HG03565 (cell line): ENCODE measurements around the gene SEMA5B.

Experiments
- ATAC-seq: cut with Tn5 transposase; IDR thresholded peaks from one replicate; pipeline ENCODE4 v1.9.1; 2021; ENCODE audit warnings: mild to moderate bottlenecking, moderate library complexity; ENCODE audit not compliant: unreplicated experiment

Gene SEMA5B, protein sequence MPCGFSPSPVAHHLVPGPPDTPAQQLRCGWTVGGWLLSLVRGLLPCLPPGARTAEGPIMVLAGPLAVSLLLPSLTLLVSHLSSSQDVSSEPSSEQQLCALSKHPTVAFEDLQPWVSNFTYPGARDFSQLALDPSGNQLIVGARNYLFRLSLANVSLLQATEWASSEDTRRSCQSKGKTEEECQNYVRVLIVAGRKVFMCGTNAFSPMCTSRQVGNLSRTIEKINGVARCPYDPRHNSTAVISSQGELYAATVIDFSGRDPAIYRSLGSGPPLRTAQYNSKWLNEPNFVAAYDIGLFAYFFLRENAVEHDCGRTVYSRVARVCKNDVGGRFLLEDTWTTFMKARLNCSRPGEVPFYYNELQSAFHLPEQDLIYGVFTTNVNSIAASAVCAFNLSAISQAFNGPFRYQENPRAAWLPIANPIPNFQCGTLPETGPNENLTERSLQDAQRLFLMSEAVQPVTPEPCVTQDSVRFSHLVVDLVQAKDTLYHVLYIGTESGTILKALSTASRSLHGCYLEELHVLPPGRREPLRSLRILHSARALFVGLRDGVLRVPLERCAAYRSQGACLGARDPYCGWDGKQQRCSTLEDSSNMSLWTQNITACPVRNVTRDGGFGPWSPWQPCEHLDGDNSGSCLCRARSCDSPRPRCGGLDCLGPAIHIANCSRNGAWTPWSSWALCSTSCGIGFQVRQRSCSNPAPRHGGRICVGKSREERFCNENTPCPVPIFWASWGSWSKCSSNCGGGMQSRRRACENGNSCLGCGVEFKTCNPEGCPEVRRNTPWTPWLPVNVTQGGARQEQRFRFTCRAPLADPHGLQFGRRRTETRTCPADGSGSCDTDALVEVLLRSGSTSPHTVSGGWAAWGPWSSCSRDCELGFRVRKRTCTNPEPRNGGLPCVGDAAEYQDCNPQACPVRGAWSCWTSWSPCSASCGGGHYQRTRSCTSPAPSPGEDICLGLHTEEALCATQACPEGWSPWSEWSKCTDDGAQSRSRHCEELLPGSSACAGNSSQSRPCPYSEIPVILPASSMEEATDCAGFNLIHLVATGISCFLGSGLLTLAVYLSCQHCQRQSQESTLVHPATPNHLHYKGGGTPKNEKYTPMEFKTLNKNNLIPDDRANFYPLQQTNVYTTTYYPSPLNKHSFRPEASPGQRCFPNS

DNA sequence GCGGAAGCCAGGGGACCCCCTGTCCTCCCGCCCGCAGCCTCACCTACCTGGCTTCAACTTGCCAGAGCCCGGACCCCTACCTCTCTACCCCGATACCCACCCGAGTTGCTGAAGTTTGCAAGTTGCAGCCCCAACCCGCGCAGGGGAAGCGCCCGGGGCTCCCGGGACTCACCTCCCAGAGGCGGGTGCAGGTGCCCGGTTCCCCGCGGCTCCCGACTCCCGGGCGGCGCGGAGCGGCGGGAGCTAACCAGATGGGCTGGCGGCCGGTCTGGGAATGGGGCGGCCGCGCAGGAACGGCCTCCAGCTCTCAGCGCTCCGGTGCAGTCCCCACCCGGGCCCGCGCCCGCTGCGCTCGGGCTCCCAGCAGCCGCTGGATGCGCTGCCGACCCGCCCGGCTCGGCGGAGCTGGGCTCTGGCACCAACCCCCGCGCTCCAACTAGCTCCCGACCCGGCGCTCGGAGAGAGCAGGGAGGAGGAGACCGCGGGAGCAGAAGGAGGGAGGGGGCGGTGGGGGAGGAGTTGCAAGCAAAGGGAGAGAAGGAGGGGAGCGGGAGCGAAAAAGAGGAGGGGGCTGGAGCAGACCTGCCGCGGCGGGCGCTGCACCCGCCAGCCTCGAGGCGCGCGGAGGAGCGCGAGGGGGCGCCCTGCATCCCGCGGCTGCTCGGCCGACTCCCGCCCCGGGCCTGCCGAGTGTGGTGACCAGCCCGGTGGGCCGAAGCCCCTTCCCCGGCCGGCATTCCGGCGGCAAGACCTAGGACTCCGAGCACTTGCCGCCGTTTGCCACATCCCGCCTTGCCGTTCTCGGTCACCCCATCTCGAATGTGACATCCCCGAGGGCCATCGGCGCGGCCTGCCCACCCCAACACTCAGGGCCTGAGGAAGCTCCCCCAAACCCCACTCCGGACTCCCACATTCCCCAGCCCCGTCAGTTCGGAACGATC, at the start of gene SEMA5B:
Gene SEMA5B, minus strand, starts transcription at position 472 of the 941 bp plus-strand sequence. CDS start 66,500 bp downstream, outside the sequence.
- ATAC-seq: no peak

- no peak for ATAC-seq
These were observed 49.2 kb upstream of the SEMA5B start for GRCh38 chr3:123076496-123077418.

DNA sequence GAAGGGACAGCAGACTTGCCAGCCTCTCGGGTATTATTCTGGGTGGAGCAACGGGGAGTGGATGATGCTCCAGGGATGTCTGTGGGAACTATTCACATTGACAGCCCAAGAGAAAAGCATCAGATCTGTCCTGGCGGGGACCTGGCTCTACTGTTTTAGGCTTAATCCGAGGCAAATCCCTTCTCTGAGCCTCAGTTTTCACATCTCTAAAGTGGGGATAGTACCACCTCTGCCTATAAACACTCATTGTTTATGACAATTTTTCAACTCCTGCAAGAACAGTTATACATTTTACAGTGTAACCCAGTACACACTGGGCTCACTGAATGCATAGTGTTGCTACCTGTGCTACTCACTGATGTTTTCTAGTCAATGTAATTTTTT, 48.5 kb upstream of the SEMA5B start:
- no peak for ATAC-seq

DNA sequence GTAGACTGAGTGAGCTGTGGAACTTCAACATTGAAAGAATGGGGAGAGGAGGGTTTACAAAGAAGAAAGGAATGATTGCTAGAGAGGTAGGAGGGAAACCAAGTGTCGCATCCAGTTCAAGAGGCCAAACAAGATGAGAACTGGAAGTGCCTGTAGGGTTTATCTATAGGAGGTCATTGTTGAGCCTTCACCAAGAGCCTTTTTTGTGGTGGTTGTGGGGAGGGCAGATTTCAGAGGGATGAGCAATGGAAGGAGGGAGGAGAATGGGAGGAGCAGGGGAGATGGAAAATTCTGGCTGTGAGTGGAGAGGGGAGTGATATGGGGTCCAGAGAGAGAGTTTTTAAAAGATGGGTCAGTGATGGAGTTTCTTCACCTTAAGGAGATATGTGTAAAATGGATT, 47.8 kb upstream of the SEMA5B start:
- ATAC-seq: no peak

- ATAC-seq: no peak
These were observed 45.0 kb upstream of the SEMA5B start for GRCh38 chr3:123072564-123072963.

GRCh38 chr3:123072152-123072551, 44.6 kb upstream of the SEMA5B start:
- no peak for ATAC-seq

DNA sequence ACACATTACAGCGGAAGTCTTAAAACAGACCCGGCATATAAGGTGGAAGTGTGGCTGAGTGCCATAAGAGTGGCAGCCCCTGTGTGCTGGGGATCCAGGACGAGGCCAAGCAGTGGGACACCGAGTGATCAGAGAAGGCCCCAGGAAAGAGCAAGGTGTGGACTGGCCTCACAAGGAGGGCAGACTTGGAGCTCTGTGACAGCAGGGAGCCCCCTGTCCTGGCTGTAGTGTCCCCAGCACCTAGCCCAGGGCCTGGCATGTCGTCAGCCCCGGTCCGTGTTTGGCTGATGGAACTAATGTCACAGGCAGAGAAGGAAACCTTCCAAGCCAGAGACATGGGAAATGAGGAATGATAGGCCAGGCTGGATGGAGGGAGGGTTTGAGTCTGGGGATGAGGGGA, 44.0 kb upstream of the SEMA5B start:
- no peak for ATAC-seq

DNA sequence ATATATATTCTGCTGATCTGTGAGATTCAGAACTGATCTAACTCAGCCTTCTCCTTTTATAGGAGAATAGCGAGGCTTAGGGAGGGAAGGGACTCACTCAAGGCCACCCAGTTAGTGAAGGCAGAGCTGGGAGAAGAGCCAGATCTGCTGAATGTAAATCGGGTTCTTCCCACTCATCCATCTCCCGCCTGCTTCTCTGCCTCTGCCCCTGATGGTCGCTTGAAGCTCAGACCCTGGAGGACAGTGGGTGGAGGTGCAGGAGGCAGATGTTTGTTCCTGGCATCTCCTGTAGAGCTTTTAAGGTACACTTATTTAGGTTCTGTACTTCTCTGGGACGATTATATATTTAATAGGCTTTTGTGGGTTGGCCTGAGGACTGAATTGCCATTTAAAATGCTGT, 43.6 kb upstream of the SEMA5B start:
- ATAC-seq: no peak

GRCh38 chr3:123070510-123070909, 42.9 kb upstream of the SEMA5B start:
- no peak for ATAC-seq

- no peak for ATAC-seq
These were observed 41.2 kb upstream of the SEMA5B start for GRCh38 chr3:123068601-123069381.

- peak; percentile 16 for ATAC-seq
These were observed 40.4 kb upstream of the SEMA5B start for GRCh38 chr3:123067689-123068600.

DNA sequence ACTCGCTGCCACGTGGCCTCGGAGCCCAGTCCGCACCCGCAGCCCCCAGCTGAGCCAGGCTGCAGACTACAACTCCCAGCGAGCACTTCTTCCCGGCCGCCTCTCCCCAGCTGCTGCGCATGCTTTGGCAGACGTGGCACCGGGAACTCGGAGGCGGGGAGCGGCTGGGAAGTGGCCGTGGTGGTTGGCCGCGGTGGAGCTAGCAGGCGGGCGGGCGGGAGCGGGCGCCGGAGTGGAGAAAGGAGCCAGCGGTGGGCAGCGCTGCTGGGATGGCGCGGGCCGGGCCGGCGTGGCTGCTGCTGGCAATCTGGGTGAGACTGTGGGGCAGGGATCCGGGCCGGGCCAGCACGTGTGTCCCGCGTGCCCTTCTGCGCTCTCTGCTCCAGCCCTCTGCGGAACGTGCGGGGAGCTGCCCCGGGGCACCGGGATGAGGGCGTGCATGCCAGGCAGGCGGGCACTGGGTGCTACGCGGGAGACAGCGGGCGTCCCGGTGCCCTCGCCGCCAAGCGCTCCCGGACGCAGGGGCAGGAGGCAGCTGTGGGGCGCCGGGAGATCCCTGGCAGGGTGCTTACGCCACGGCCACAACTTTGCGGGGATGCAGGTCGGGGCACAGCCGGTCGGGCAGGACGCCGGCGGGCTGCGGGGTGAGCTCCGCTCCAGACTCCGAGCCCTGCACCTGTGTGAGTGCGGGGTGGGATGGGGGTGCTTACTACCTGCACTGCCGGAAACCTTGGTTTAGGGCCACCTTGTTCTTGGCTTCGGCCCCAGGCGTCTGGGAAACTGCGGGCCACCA, 39.5 kb upstream of the SEMA5B start, which contains the start of gene PDIA5:
Gene PDIA5, plus strand, starts transcription at position 130 of the 793 bp plus-strand sequence. Its CDS starts 140 bp downstream, at position 270.
- ATAC-seq: peak; percentile 83

- no peak for ATAC-seq
These were observed 39.0 kb upstream of the SEMA5B start for GRCh38 chr3:123066599-123066895.

DNA sequence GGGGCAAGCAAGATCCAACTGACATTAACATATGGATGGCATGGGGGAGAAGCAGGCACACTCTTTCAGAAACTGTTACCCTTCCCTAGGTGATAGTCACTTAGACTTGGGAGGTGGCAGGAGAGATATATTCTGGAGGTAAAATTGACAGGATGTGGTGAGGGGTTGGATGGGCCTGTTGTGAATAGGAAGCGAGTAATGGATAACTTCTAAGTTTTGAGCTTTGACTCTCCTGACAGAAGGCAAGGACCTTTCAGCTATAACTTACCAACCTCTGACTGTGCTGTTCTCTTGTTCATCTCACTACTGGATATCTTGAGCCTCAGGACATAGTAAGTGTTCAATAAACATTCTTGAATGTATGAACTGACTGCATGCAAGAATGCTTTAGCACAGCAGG, 37.4 kb upstream of the SEMA5B start:
- ATAC-seq: no peak

- ATAC-seq: no peak
These were observed 36.9 kb upstream of the SEMA5B start for GRCh38 chr3:123064506-123064905.

DNA sequence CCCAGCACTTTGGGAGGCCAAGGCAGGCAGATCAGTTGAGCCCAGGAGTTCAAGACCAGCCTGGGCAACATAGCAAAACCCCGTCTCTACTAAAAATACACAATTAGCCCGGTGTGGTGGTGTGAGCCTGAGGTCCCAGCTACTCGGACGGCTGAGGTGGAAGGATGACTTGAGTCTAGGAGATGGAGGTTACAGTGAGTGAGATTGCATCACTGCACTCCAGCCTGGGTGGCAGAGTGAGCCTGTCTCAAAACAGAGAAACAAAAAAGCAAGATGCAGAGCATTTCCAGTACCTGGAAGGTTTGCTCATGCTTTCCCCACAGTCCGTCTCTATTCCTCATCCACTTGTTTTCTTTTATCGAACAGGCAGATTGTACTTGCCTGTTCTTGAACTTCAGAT, 35.5 kb upstream of the SEMA5B start:
- ATAC-seq: no peak

GRCh38 chr3:123061856-123062255, 34.3 kb upstream of the SEMA5B start:
- no peak for ATAC-seq
